Mesothelial cell of epicardium (in vitro differentiated cells): Measurements from ENCODE around the gene IL2RG. TPM values are rescaled to one million over a fixed set of nuclear protein-coding genes. Genes with fewer than 3 reads are reported as not detected.
A peak's percentile ranks its signal among the peaks of the same experiment; 100 is the strongest.

ENCODE experiments used
- DNase-seq, 2 experiments: peaks; one replicate each; pipeline ENCODE4 v3.0.0; 2021; ENCODE audit warnings: low spot score in 2 of 2; ENCODE audit not compliant: unreplicated experiment in 2 of 2
- H3K27ac Mint-ChIP-seq: 2 replicates; pipeline ENCODE4 v1.8.0; 2021; ENCODE audit warnings: mixed read lengths
- H3K27me3 Mint-ChIP-seq: 2 replicates; pipeline ENCODE4 v1.8.0; 2021; ENCODE audit warnings: low read depth, mixed read lengths
- H3K36me3 Mint-ChIP-seq: 2 replicates; pipeline ENCODE4 v1.8.0; 2021; ENCODE audit warnings: mixed read lengths
- H3K4me1 Mint-ChIP-seq: 2 replicates; pipeline ENCODE4 v1.8.0; 2021; ENCODE audit warnings: mixed read lengths
- H3K4me3 Mint-ChIP-seq: 2 replicates; pipeline ENCODE4 v1.8.0; 2021; ENCODE audit warnings: mild to moderate bottlenecking, moderate library complexity, mixed read lengths
- H3K9me3 Mint-ChIP-seq: 2 replicates; pipeline ENCODE4 v1.8.0; 2021; ENCODE audit warnings: mixed read lengths
- CTCF ChIP-seq: fragments of 200-600 bp; sonication (generic); IDR thresholded peaks from one replicate; pipeline ENCODE4 v1.5.0; 2021; ENCODE audit warnings: antibody characterized with exemption; ENCODE audit not compliant: unreplicated experiment
- total RNA-seq: library from RNA; stranded (reverse); gene quantifications from 3 replicates; pipeline ENCODE4 v1.2.1, GENCODE V29; 2021

The IL2RG gene
- total RNA-seq, 1 donor from 2014 or later, result not detected

DNA sequence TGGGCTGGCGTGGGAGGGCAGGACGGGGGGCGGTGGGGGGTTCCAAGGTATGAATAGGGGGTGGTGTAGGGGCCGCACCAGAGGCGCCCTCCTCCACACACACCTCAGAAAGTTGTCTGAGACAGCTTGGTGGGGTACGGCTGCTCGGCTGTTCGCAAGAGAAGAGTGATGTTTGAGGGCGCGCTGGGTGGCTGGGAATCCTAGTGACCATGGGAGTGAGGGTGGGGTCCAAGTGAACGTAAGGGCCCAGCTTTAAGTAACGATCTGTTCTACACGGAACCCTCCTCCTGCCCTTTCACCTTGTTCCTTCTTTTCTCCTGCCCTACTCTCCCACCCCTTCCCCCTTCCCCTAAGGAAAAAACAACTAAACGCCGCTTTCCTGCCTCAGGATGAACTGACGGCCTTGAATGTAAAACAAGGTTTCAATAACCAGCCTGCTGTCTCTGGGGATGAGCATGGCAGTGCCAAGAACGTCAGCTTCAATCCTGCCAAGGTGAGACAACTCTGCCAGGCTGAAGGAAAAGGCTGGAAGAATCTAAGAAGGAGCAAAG, 7.7 kb upstream of the IL2RG start:
- Mint-ChIP-seq H3K36me3 (peaks cover 2% of the 10 kb centered on the region), H3K27ac (peak overlapping the region; percentile 90), H3K9me3 (peaks cover 4% of the 10 kb centered on the region), H3K4me1 (peaks cover 5% of the 10 kb centered on the region), H3K27me3 (no peaks in the 10 kb centered on the region), H3K4me3 (peak overlapping the region; percentile 80)
- no peak for TF ChIP-seq CTCF
- no peak for DNase-seq

GRCh38 chrX:71118032-71118984, 6.9 kb upstream of the IL2RG start, which contains the start of gene MED12:
TSS of gene MED12 (plus strand) at chrX:71118596. CDS start at chrX:71118755, 159 bp downstream.
- Mint-ChIP-seq H3K4me3 (peak within 1 kb of the TSS; percentile 80), H3K36me3 (peaks cover 2% of the 10 kb centered on the region), H3K4me1 (peaks cover 5% of the 10 kb centered on the region), H3K9me3 (peaks cover 7% of the 10 kb centered on the region), H3K27me3 (no peaks in the 10 kb centered on the region), H3K27ac (peak within 1 kb of the TSS; percentile 90)
- peak; percentile 74 to 83 for DNase-seq
- TF ChIP-seq CTCF, result no peak

DNA sequence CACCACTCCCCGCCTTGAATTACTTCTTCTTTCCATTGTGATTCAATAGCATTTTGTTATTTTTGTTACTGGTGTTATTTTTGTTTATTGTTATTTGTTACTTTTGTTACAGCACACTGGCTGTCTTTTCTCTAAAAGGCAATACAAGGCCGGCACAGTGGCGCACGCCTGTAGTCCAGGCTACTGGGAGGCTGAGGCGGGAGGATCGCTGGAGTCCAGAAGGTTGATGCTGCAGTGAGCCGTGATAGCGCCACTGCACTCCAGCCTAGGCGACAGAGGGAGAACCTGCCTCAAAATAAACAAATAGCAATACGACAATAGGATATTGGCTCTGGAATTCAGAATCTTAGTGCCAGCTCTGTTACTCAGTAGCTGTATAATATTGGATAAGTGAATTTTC, 6.0 kb upstream of the IL2RG start:
- DNase-seq, result no peak
- H3K4me1 Mint-ChIP-seq, result peaks cover 5% of the 10 kb centered on the region
- no peaks in the 10 kb centered on the region for H3K27me3 Mint-ChIP-seq
- H3K4me3 Mint-ChIP-seq, result no peak overlapping the region
- peaks cover 2% of the 10 kb centered on the region for H3K36me3 Mint-ChIP-seq
- peaks cover 9% of the 10 kb centered on the region for H3K9me3 Mint-ChIP-seq
- no peak for TF ChIP-seq CTCF
- H3K27ac Mint-ChIP-seq, result no peak overlapping the region

DNA sequence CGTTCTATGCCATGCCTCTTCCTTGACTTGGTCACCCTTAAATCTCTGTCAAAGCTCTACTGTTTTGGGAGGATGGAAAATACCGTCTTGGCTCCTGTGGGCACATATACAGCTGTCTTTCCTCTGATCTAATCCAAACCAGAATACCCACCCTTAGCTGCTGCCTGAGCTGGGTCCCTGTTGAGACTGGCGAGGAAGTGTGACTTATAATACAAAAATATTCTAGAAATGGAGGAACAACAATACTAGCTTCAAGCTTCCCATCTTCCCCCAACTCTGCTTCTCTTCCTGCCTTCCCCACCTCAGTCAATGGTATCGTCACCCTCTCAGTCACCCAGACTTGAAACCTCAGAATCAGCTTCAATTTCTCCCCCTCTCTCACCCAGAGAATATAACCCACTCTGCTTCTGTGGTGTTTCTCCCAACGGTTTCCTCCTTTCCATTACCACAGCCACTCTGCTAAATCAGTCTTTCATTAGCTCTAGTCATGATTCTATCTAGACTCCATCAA, 599 bp upstream of the IL2RG start:
- Mint-ChIP-seq H3K27ac (no peak overlapping the region), H3K36me3 (no peaks in the 10 kb centered on the region), H3K4me1 (peaks cover 14% of the 10 kb centered on the region), H3K27me3 (no peaks in the 10 kb centered on the region), H3K9me3 (peaks cover 24% of the 10 kb centered on the region), H3K4me3 (no peak overlapping the region)
- no peak for DNase-seq
- TF ChIP-seq CTCF, result no peak

GRCh38 chrX:71109051-71109450, 2.3 kb downstream of the IL2RG start:
- Mint-ChIP-seq H3K36me3 (no peaks in the 10 kb centered on the region), H3K4me1 (peaks cover 20% of the 10 kb centered on the region), H3K4me3 (no peak overlapping the region), H3K27ac (no peak overlapping the region), H3K27me3 (no peaks in the 10 kb centered on the region), H3K9me3 (peaks cover 23% of the 10 kb centered on the region)
- no peak for DNase-seq
- no peak for TF ChIP-seq CTCF
